ENCODE data around the gene PPP1R27. TPM values are rescaled to one million over a fixed set of nuclear protein-coding genes. Genes with fewer than 3 reads are reported as not detected.

Gene PPP1R27
- total RNA-seq, 4 donors from 2014 or later = 2.6 TPM; not detected in 3

- no peaks in the 10 kb centered on the region for H3K27me3 ChIP-seq
- no peaks in the 10 kb centered on the region for H3K9me3 ChIP-seq
- H3K4me3 ChIP-seq = peak overlapping the region; percentile 73 to 100 (median 88)
- peaks cover 0 to 70% (median 34%) of the 10 kb centered on the region in 4 donors for H3K4me1 ChIP-seq
- H3K36me3 ChIP-seq = peaks cover 0 to 60% (median 0%) of the 10 kb centered on the region in 3 donors
- peak overlapping the region; percentile 74 to 98 (median 98) for H3K27ac ChIP-seq
- WGBS, 2 donors = 0 to 2% methylated on average over 48 to 56 of the region's 74 CpGs
- peak; percentile 97 for DNase-seq (ENCODE audit: low spot score in 2 of 2)
- TF ChIP-seq CTCF (IDR thresholded peaks at IDR 0.05) (peak in 3 of 5 experiments; percentile 10 to 96 (median 95)), POLR2A (IDR thresholded peaks at IDR 0.05) (peak; percentile 96 to 99), EP300 (IDR thresholded peaks at IDR 0.05) (peak; percentile 90 to 100)
Measured at GRCh38 chr17:81860756-81861568, 26.1 kb upstream of the PPP1R27 start.

DNA sequence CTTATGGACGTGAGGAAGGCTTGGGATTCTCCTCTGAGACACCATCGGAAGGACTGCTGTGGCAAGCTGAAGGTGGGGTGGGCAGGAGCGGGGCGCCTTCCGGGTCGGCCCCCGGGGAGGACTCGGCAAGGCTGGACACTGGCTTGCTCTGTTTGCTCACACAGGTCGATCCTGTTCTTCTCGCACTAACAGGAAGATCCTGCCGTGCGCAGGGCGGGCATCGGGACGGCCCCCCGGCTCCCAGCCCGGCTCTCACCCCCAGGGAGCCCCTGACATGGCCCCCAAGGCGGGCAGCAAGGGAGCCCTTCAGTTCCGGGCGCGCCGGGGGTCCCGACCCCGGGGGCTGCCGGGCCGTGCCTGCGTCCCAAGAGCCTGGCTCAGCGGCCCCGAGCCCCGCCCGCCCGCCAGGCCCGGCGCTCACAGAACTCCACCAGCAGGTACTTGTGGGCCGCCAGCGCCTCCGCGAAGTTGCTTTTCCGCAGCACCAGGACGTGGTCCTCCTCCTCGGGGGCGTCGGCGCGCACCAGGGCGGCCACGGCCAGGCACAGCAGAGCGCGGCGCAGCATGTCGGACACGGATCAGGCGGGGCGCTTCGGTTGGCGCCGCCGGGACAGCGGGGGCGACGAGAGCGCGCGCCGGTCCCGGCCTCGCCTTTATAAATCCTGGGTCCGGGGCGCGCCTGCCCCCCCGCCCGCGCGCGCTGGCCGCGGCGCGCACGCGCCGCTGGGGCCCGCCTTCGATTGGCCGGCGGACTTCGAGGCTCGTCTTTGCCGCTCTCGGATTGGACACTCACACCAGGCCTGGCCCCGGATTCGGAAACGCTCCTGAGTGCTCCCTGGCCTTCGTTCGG is 25.3 kb upstream of the PPP1R27 start, which contains the start of gene P4HB:
Gene P4HB, minus strand, starts transcription at position 630 of the 850 bp plus-strand sequence. Its CDS starts 64 bp downstream, at position 566.
- TF ChIP-seq EP300 (IDR thresholded peaks at IDR 0.05) (no peak), POLR2A (IDR thresholded peaks at IDR 0.05) (peak; percentile 55 to 59)
- no peak for DNase-seq (ENCODE audit: low spot score in 2 of 2)
- 0 to 2% methylated on average over 9 to 76 of the region's 95 CpGs for WGBS, 2 donors
- Histone ChIP-seq H3K4me1 (peaks cover 0 to 71% (median 34%) of the 10 kb centered on the region in 4 donors), H3K9me3 (no peaks in the 10 kb centered on the region), H3K4me3 (peak within 1 kb of the TSS; percentile 87 to 100 (median 94)), H3K36me3 (peaks cover 0 to 60% (median 3%) of the 10 kb centered on the region in 3 donors), H3K27me3 (no peaks in the 10 kb centered on the region), H3K27ac (peak within 1 kb of the TSS; percentile 74 to 98 (median 98))

DNA sequence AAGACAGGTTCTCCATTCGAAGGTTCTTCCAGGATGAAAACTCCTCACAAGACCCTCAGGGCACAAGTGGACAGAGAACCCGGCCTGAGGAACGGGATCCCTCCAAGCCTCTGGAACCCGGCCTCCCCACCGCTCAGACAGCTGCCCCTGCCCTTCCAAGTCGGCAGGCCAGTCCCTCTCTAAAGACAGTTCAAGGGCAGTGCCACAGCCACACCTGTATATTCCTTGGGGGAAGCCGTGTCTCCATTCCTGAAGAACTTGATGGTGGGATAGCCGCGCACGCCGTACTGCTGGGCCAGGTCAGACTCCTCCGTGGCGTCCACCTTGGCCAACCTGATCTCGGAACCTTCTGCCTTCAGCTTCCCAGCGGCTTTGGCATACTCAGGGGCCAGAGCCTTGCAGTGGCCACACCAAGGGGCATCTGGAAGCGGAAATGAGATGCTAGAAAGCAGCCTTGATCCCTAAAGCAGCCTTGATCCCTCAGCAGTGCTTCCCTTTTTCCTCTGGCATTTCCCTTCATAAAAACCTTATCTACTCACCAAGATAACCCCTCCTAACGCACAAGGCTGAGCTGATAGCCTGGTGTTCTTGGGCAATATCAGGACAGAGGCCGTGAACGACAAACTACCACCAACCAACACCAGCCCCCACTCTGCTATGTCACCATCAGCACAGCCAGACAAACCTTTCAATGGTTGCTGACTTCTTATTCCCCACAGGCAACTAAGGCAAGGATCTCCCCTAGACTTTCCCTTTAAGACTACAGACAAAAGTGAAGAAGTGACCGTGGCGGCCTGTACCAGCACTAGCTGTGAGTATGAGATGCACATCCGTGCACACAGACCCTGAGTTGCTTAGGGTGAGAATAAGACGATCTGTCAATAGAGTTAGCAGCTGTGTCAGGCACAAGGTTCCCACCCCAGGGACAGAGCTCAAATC is 24.4 kb upstream of the PPP1R27 start:
- peak overlapping the region; percentile 73 to 96 (median 93) for H3K27ac ChIP-seq
- peaks cover 0 to 75% (median 34%) of the 10 kb centered on the region in 4 donors for H3K4me1 ChIP-seq
- H3K4me3 ChIP-seq = peak overlapping the region; percentile 68 to 100 (median 93)
- H3K36me3 ChIP-seq = peaks cover 0 to 62% (median 10%) of the 10 kb centered on the region in 3 donors
- 48 to 54% methylated on average over 23 of the region's 23 CpGs for WGBS, 2 donors
- no peak for DNase-seq (ENCODE audit: low spot score in 2 of 2)
- H3K9me3 ChIP-seq = no peaks in the 10 kb centered on the region
- H3K27me3 ChIP-seq = no peaks in the 10 kb centered on the region
- TF ChIP-seq EP300 (IDR thresholded peaks at IDR 0.05) (no peak), POLR2A (IDR thresholded peaks at IDR 0.05) (no peak), CTCF (IDR thresholded peaks at IDR 0.05) (no peak)

- TF ChIP-seq CTCF (IDR thresholded peaks at IDR 0.05) (no peak), POLR2A (IDR thresholded peaks at IDR 0.05) (no peak), EP300 (IDR thresholded peaks at IDR 0.05) (no peak)
- no peaks in the 10 kb centered on the region for H3K27me3 ChIP-seq
- WGBS, 2 donors = 79 to 84% methylated on average over 28 to 30 of the region's 30 CpGs
- H3K4me1 ChIP-seq = peaks cover 0 to 66% (median 34%) of the 10 kb centered on the region in 4 donors
- peak overlapping the region in 2 of 4 donors; percentile 87 to 99 for H3K4me3 ChIP-seq
- peaks cover 0 to 62% (median 19%) of the 10 kb centered on the region in 3 donors for H3K36me3 ChIP-seq
- no peaks in the 10 kb centered on the region for H3K9me3 ChIP-seq
- peak overlapping the region in 1 of 4 donors; percentile 93 for H3K27ac ChIP-seq
- DNase-seq (ENCODE audit: low spot score in 2 of 2) = no peak
Measured at GRCh38 chr17:81858170-81858966, 23.5 kb upstream of the PPP1R27 start.

Measured in tibial nerve (tissue), 4 donors.